K562 treated with DMSO at 1 percent for 4 hours (cell line): ENCODE results near the gene LUM. TPM values are rescaled to one million over a fixed set of nuclear protein-coding genes. Genes with fewer than 3 reads are reported as not detected.

Experiments
- total RNA-seq: library from RNA; unstranded; fragments of 300-600 nt; gene quantifications from 2 replicates; pipeline ENCODE4 v1.2.3, GENCODE V29; 2022; ENCODE audit not compliant: insufficient read depth

LUM gene, protein sequence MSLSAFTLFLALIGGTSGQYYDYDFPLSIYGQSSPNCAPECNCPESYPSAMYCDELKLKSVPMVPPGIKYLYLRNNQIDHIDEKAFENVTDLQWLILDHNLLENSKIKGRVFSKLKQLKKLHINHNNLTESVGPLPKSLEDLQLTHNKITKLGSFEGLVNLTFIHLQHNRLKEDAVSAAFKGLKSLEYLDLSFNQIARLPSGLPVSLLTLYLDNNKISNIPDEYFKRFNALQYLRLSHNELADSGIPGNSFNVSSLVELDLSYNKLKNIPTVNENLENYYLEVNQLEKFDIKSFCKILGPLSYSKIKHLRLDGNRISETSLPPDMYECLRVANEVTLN
- not detected in 2 replicates for total RNA-seq

DNA sequence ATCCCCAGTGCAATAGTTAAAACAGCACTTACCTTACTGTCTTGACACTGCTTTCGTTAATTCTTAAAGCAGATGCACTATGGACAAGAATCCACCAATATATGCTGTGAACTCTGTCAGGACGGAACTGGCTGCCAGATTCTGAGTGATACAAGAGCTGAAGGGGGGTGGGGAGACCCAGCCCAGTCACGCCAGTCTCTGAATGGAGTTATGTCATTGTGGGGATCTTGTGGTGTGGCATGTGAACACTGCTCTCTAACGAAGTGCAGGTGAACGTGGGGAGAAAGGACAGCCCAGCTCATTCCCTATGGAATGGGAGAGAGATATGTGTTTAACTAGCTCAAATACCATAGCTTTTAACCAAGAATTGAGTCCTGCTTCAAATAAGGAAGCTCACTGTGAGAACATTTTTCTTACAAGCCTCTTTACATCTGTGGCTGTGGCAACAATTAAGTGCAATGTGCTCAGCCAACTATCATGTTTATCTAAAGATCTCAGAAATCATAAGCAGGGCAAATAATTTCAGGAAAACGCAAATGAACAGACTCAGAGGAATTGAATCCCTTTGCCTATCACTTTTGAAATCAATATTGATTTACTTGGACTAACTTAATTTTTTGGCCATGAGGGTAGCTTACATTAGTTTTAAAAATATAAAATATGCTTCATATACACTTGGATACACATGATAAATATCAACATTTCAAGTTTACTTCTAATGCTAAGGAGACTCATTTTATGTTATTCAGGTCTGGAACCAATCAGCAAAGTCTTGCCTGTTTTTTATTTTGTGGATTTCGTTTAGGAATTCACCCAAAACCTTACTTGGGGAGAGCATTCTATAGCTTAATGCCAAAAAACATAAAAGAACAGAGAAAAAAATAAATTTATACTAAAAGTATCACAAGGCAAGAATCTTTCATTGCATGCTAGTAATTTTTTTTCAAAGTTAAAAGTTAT is at the start of gene LUM:
Gene LUM (minus strand): TSS at position 129 of the 960 bp plus-strand sequence. CDS start 2,515 bp downstream, outside the sequence.

DNA sequence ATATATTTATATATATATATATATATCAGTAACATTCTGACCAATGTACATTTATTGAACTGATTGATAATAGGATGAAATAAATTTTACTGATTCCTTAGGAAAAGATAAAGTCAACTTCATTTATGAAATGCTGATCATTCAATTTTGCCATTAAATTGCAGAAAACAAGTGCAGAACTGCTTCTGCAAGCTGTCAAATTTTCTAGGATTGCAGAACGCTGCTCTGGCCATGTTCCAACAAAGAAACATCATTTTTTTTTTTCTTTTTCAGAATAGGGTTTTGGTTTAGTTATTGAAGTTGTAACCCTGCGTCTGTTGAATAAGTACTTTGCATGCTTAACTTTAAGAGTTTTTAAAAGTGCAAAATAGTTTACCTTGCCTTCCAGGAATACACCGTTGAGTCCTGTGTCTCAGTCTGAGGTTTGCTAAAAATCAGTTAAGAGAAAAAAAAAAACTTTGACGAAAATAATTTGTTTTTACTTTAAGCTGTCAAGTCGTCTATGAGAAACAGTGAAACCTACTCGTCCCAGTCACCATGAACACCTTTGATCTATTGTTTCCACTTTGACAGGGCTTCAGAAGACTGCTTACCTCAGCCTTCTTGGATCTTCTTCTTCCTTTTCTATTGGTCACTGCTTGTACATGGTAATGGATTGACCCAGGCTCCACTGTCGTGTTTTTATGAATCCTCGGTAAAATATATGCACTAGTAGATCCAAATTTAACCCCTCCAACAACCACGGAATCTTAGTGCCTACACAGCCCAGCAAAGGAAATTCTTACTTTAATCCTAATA is 53.7 kb downstream of the LUM start, which contains the start of gene KERA:
Gene KERA (minus strand): TSS at position 657 of the 798 bp plus-strand sequence. CDS start 1,743 bp downstream, outside the sequence.

Other genes starting within 250 kb of the LUM start
- not detected in 2 replicates for gene CCER1, start 156.3 kb downstream of the LUM start, total RNA-seq
- gene EPYC, start 106.5 kb downstream of the LUM start, total RNA-seq, result not detected in 2 replicates
- not detected in 2 replicates for gene KERA, start 53.5 kb downstream of the LUM start, total RNA-seq
- gene DCN, start 71.3 kb upstream of the LUM start, total RNA-seq, result not detected in 2 replicates